Fibroblast of lung (primary cell): Measurements from ENCODE around the gene MYMK. TPM values are rescaled to one million over a fixed set of nuclear protein-coding genes. Genes with fewer than 3 reads are reported as not detected.

Experiments
- DNase-seq, 2 donors: peaks; one replicate each; pipeline versions ENCODE4 v3.0.0 to v3.0.0-alpha.2; 2010; ENCODE audit warnings: low read depth in 2 of 2
- H2AFZ ChIP-seq: 2 replicates; pipeline ENCODE4 v1.5.1; 2012; ENCODE audit warnings: low read length, control low read depth, inconsistent platforms
- H3K27ac ChIP-seq: 2 replicates; pipeline ENCODE4 v1.5.1; 2011; ENCODE audit warnings: low read length, control low read depth; ENCODE audit not compliant: insufficient read depth
- H3K27me3 ChIP-seq: 2 replicates; pipeline ENCODE4 v1.5.1; 2011; ENCODE audit warnings: mild to moderate bottlenecking, low read length; ENCODE audit not compliant: control insufficient read depth, insufficient read depth
- H3K36me3 ChIP-seq: 2 replicates; pipeline ENCODE4 v1.5.1; 2011; ENCODE audit warnings: low read length; ENCODE audit not compliant: control insufficient read depth, insufficient read depth
- H3K4me1 ChIP-seq: 2 replicates; pipeline ENCODE4 v1.5.1; 2011; ENCODE audit warnings: low read length; ENCODE audit not compliant: control insufficient read depth, insufficient read depth; ENCODE audit errors: extremely low read depth
- H3K4me2 ChIP-seq: 2 replicates; pipeline ENCODE4 v1.5.1; 2011; ENCODE audit warnings: low read length, control low read depth; ENCODE audit not compliant: insufficient read depth; ENCODE audit errors: extremely low read depth
- H3K4me3 ChIP-seq, 4 experiments: fragments of 200-600 bp in 1 of 4; sonication (generic) in 1 of 4; replicated peaks in 1 of 4; 2 replicates each; pipeline ENCODE4 v1.5.1; 2011 to 2016; ENCODE audit warnings: low read length in 4 of 4, low read depth in 3 of 4, mild to moderate bottlenecking in 3 of 4, control low read depth in 2 of 4, inconsistent platforms in 1 of 4, mixed read lengths in 1 of 4; ENCODE audit not compliant: insufficient read depth in 1 of 4; ENCODE audit errors: control extremely low read depth in 1 of 4
- H3K79me2 ChIP-seq: 2 replicates; pipeline ENCODE4 v1.5.1; 2012; ENCODE audit warnings: mild to moderate bottlenecking, low read length, inconsistent platforms; ENCODE audit not compliant: control insufficient read depth, insufficient read depth
- H3K9ac ChIP-seq: 2 replicates; pipeline ENCODE4 v1.5.1; 2011; ENCODE audit warnings: mild to moderate bottlenecking, low read length, control low read depth; ENCODE audit not compliant: insufficient read depth
- H3K9me3 ChIP-seq: 2 replicates; pipeline ENCODE4 v1.5.1; 2012; ENCODE audit warnings: low read depth, low read length; ENCODE audit not compliant: control insufficient read depth, insufficient read depth
- H4K20me1 ChIP-seq: 2 replicates; pipeline ENCODE4 v1.5.1; 2011; ENCODE audit warnings: low read length; ENCODE audit not compliant: control insufficient read depth, insufficient read depth; ENCODE audit errors: extremely low read depth
- CTCF ChIP-seq, 2 donors: IDR thresholded peaks in 1 of 2; conservative IDR thresholded peaks in 1 of 2; 1 replicate in 1 of 2; 2 replicates in 1 of 2; pipeline ENCODE4 v1.5.1; 2011 to 2012; ENCODE audit warnings: low read length in 2 of 2, control low read depth in 1 of 2, inconsistent platforms in 1 of 2, low read depth in 1 of 2, mild to moderate bottlenecking in 1 of 2
- EZH2 ChIP-seq: IDR thresholded peaks from 2 replicates; pipeline ENCODE4 v1.5.1; 2012; ENCODE audit warnings: low read length, control low read depth, mild to moderate bottlenecking; ENCODE audit errors: missing control alignments
- polyA plus RNA-seq, 2 donors: library from polyadenylated mRNA; depleted of rRNA in 1 of 2; stranded (reverse) in 1 of 2; unstranded in 1 of 2; fragments of >200 nt; gene quantifications; 2 replicates each; pipeline ENCODE4 v1.2.1, GENCODE V29; 2011 to 2012; ENCODE audit warnings: missing spikeins in 1 of 2
- total RNA-seq: library from RNA; depleted of rRNA; stranded (reverse); fragments of >200 nt; gene quantifications from 2 replicates; pipeline ENCODE4 v1.2.1, GENCODE V29; 2014

The MYMK gene
- total and polyA plus RNA-seq, 2 donors (not counting 1 experiment from before 2014, with no cell fraction given): not detected

- H2AFZ ChIP-seq: no peak overlapping the region
- no peaks in the 10 kb centered on the region for H3K36me3 ChIP-seq
- no peak overlapping the region for H3K4me3 ChIP-seq
- peaks cover 20% of the 10 kb centered on the region for H3K4me1 ChIP-seq
- H3K4me2 ChIP-seq: no peak overlapping the region
- H3K9ac ChIP-seq: no peak overlapping the region
- no peak overlapping the region for H3K27ac ChIP-seq
- H3K9me3 ChIP-seq: no peaks in the 10 kb centered on the region
- H4K20me1 ChIP-seq: no peaks in the 10 kb centered on the region
- H3K27me3 ChIP-seq: no peaks in the 10 kb centered on the region
- DNase-seq: no peak
- no peak for TF ChIP-seq EZH2
- no peak for TF ChIP-seq CTCF (conservative IDR thresholded peaks at IDR 0.05 in 1 of 2, IDR thresholded peaks at IDR 0.05 in 1 of 2; ENCODE audit: low read depth in 1 of 2, low read length in 2 of 2)
- no peaks in the 10 kb centered on the region for H3K79me2 ChIP-seq
These were observed 37.3 kb upstream of the MYMK start for GRCh38 chr9:133561976-133562554.

GRCh38 chr9:133560944-133561343 is 36.2 kb upstream of the MYMK start:
- Histone ChIP-seq H3K9ac (no peak overlapping the region), H4K20me1 (no peaks in the 10 kb centered on the region), H3K27ac (no peak overlapping the region), H3K4me3 (no peak overlapping the region), H3K79me2 (no peaks in the 10 kb centered on the region), H3K9me3 (no peaks in the 10 kb centered on the region), H2AFZ (no peak overlapping the region), H3K36me3 (no peaks in the 10 kb centered on the region), H3K27me3 (no peaks in the 10 kb centered on the region), H3K4me1 (peaks cover 20% of the 10 kb centered on the region), H3K4me2 (no peak overlapping the region)
- DNase-seq: no peak
- no peak for TF ChIP-seq CTCF (conservative IDR thresholded peaks at IDR 0.05 in 1 of 2, IDR thresholded peaks at IDR 0.05 in 1 of 2; ENCODE audit: low read depth in 1 of 2, low read length in 2 of 2)
- no peak for TF ChIP-seq EZH2

GRCh38 chr9:133560311-133560710 is 35.6 kb upstream of the MYMK start:
- no peaks in the 10 kb centered on the region for H3K79me2 ChIP-seq
- H3K9ac ChIP-seq: no peak overlapping the region
- peak in 1 of 2 donors; percentile 48 for DNase-seq
- H4K20me1 ChIP-seq: no peaks in the 10 kb centered on the region
- H3K4me2 ChIP-seq: no peak overlapping the region
- H3K9me3 ChIP-seq: no peaks in the 10 kb centered on the region
- TF ChIP-seq EZH2 (no peak), CTCF (conservative IDR thresholded peaks at IDR 0.05 in 1 of 2, IDR thresholded peaks at IDR 0.05 in 1 of 2; ENCODE audit: low read depth in 1 of 2, low read length in 2 of 2) (no peak)
- H3K36me3 ChIP-seq: no peaks in the 10 kb centered on the region
- no peak overlapping the region for H2AFZ ChIP-seq
- no peak overlapping the region for H3K4me3 ChIP-seq
- no peaks in the 10 kb centered on the region for H3K27me3 ChIP-seq
- H3K27ac ChIP-seq: no peak overlapping the region
- H3K4me1 ChIP-seq: peaks cover 20% of the 10 kb centered on the region
